ENCODE data around the gene STEAP1B.
"Not testable (repeated sequence)": the region's sequence is repeated elsewhere in the genome, so short reads cannot be mapped to it uniquely, and the experiment has no call there.

STEAP1B gene

DNA sequence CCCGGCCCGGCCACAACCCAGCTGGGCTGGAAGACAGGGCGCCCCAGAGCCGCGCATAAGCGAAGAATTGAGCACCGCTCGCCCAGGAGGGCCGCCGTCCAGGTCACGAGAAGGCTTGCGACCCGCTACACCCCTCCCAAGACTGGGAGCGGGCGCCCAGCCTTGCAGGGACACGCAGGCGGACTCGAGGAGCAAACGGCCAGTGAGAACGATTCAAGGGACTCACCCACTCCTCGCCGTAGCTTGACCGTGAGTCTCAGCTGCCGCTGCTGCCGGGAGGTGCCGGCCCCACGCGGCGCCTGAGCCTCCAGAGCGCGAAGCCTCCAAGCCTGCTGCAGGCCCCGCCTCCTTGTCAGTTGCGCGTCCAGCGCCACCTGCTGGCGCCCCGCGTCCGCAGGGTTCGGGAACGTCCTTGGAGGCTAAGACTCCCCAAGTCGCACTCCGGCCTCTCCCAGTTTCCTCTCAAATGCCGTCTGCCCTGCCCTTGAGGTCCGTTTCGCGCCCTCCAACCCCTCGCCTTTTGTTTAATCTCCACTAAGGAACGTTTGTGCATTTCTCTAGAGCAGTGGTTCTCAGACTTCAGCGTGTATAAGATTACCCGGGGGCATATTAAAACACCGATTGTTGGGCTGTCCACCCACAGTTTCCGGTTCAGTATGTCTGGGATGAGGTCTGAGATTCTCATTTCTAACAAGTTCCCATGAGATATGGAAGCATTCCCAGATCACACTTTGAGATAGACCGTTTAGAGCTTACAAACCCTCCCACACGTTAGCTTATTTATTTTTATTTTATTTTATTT is at the start of gene STEAP1B:
STEAP1B (minus strand) TSS at position 301 of the 802 bp plus-strand sequence. CDS start 5,333 bp downstream, outside the sequence.
- H3K36me3 ChIP-seq (ENCODE audit: insufficient read depth, low read length); H3K27ac ChIP-seq (ENCODE audit: low read depth, low read length); H3K9ac ChIP-seq (ENCODE audit: low read length); H3K9me3 ChIP-seq (ENCODE audit: low read length); H3K4me1 ChIP-seq (ENCODE audit: insufficient read depth, low read length); H3K27me3 ChIP-seq (ENCODE audit: control insufficient read depth in 1 of 2, insufficient read depth in 2 of 2, low read length in 2 of 2): not testable (repeated sequence)
- H3K4me3 ChIP-seq (ENCODE audit: low read depth in 1 of 2, low read length in 2 of 2), result peak within 1 kb of the TSS; percentile 7 to 32

DNA sequence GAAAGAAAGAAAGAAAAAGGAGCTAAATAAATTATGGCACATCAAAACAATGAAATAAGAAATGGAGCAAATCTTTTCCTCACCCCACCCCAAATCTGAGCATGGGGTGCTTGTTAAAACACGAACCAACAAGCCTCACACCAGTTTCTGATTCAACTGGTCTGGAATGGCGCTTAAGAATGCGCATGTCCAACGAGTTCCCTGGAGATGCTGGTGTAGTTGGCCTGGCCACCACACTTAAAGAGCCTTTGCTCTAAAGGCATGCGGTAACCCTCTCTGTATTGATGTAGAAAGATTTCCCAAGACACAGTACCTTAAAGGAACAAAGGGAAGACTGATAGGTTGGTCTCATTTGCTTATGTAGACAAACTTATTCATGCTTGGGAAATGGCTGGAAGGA is 49.1 kb upstream of the STEAP1B start:
- no peak overlapping the region for H3K27ac ChIP-seq (ENCODE audit: low read depth, low read length)
- no peaks in the 10 kb centered on the region for H3K9me3 ChIP-seq (ENCODE audit: low read length)
- H3K4me3 ChIP-seq (ENCODE audit: low read depth in 1 of 2, low read length in 2 of 2), result no peak overlapping the region
- H3K9ac ChIP-seq (ENCODE audit: low read length), result no peak overlapping the region
- H3K4me1 ChIP-seq (ENCODE audit: insufficient read depth, low read length), result peaks cover 9% of the 10 kb centered on the region
- H3K36me3 ChIP-seq (ENCODE audit: insufficient read depth, low read length), result no peaks in the 10 kb centered on the region
- H3K27me3 ChIP-seq (ENCODE audit: control insufficient read depth in 1 of 2, insufficient read depth in 2 of 2, low read length in 2 of 2), result peaks cover 15 to 26% of the 10 kb centered on the region in 2 donors

DNA sequence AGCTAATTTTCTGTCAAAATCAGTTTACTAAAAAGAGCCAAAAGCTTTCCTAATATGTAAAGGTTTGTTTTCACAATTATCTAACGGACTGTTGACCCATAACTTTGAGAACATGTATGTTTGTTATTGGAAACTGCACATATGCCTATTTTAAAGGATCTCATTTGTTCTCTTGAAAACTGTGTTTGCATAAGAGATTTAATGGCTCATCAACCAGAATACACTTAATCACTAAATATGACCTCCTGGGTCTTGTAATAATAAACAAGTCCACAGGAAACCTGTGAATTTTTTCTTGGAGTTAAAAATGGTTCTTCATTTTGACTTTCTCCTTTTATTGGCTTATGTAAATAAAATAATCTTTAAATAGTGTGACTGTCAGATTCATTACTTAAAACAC is 48.3 kb upstream of the STEAP1B start:
- no peaks in the 10 kb centered on the region for H3K9me3 ChIP-seq (ENCODE audit: low read length)
- no peak overlapping the region for H3K9ac ChIP-seq (ENCODE audit: low read length)
- peaks cover 9% of the 10 kb centered on the region for H3K4me1 ChIP-seq (ENCODE audit: insufficient read depth, low read length)
- H3K4me3 ChIP-seq (ENCODE audit: low read depth in 1 of 2, low read length in 2 of 2), result no peak overlapping the region
- no peak overlapping the region for H3K27ac ChIP-seq (ENCODE audit: low read depth, low read length)
- H3K36me3 ChIP-seq (ENCODE audit: insufficient read depth, low read length), result no peaks in the 10 kb centered on the region
- peaks cover 15 to 26% of the 10 kb centered on the region in 2 donors for H3K27me3 ChIP-seq (ENCODE audit: control insufficient read depth in 1 of 2, insufficient read depth in 2 of 2, low read length in 2 of 2)

DNA sequence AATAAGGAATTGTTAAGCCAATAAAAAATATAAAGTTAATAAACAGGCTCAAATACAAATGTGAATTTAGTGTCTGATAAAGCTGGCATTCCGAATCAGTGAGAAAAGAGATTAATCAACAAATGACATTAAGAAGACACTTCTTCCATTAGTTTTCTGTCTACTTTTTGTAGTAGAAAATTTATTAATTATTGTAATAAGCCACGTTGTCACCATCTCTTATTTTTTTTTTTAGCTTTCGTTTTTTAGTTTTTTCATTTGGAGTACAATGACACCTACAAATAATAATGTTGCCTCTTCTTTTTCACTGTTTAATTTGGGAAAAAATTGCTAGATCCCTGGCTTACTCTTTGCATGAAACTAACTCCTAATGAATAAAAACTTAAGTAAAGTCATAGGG is 46.8 kb upstream of the STEAP1B start:
- no peak overlapping the region for H3K9ac ChIP-seq (ENCODE audit: low read length)
- no peak overlapping the region for H3K27ac ChIP-seq (ENCODE audit: low read depth, low read length)
- no peaks in the 10 kb centered on the region for H3K36me3 ChIP-seq (ENCODE audit: insufficient read depth, low read length)
- no peaks in the 10 kb centered on the region for H3K9me3 ChIP-seq (ENCODE audit: low read length)
- H3K4me1 ChIP-seq (ENCODE audit: insufficient read depth, low read length), result peaks cover 9% of the 10 kb centered on the region
- no peak overlapping the region for H3K4me3 ChIP-seq (ENCODE audit: low read depth in 1 of 2, low read length in 2 of 2)
- peaks cover 15 to 26% of the 10 kb centered on the region in 2 donors for H3K27me3 ChIP-seq (ENCODE audit: control insufficient read depth in 1 of 2, insufficient read depth in 2 of 2, low read length in 2 of 2)

DNA sequence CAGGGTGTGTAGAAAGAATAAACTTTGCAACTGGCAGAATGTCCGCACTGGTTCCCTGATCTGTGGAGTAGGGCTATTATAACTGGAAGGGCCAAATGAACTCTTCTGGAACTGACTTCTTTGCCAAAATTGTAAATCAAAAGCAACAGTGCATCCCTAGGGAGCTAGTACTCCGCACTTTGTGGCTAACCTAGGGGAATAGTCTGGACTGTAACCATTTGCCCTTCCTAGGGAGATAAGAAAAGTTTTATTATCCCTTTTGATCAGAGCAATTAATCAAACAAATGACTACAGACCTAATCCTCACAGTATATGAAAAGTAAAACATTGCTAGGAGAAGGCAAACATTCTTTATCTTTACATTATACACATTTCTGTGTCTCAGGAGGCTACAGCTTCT is 45.5 kb upstream of the STEAP1B start:
- no peaks in the 10 kb centered on the region for H3K9me3 ChIP-seq (ENCODE audit: low read length)
- peaks cover 9% of the 10 kb centered on the region for H3K4me1 ChIP-seq (ENCODE audit: insufficient read depth, low read length)
- H3K27me3 ChIP-seq (ENCODE audit: control insufficient read depth in 1 of 2, insufficient read depth in 2 of 2, low read length in 2 of 2), result peaks cover 15 to 26% of the 10 kb centered on the region in 2 donors
- no peak overlapping the region for H3K27ac ChIP-seq (ENCODE audit: low read depth, low read length)
- no peak overlapping the region for H3K4me3 ChIP-seq (ENCODE audit: low read depth in 1 of 2, low read length in 2 of 2)
- no peak overlapping the region for H3K9ac ChIP-seq (ENCODE audit: low read length)
- no peaks in the 10 kb centered on the region for H3K36me3 ChIP-seq (ENCODE audit: insufficient read depth, low read length)

DNA sequence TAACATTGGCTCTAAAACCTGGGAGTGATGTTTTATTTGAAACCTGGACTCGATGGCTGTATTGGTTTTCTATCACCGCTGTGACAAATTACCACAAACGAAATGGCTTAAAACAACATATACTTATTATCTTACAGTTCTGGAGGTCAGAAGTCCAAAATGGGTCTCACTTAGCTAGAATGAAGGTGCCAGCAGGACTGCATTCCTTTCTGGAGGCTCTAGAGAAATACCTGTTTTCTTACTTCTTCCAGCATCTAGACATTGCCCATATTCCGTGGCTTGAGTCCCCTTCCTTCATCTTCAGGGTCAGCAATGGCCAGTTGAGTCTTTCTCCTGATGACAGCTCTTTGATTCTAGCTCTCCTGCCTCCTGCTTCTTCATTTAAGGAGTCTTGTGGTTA is 44.3 kb upstream of the STEAP1B start:
- Histone ChIP-seq H3K9ac (ENCODE audit: low read length) (no peak overlapping the region), H3K27me3 (ENCODE audit: control insufficient read depth in 1 of 2, insufficient read depth in 2 of 2, low read length in 2 of 2) (peaks cover 4 to 16% of the 10 kb centered on the region in 2 donors), H3K4me3 (ENCODE audit: low read depth in 1 of 2, low read length in 2 of 2) (no peak overlapping the region), H3K27ac (ENCODE audit: low read depth, low read length) (no peak overlapping the region), H3K36me3 (ENCODE audit: insufficient read depth, low read length) (no peaks in the 10 kb centered on the region), H3K9me3 (ENCODE audit: low read length) (no peaks in the 10 kb centered on the region), H3K4me1 (ENCODE audit: insufficient read depth, low read length) (no peaks in the 10 kb centered on the region)

DNA sequence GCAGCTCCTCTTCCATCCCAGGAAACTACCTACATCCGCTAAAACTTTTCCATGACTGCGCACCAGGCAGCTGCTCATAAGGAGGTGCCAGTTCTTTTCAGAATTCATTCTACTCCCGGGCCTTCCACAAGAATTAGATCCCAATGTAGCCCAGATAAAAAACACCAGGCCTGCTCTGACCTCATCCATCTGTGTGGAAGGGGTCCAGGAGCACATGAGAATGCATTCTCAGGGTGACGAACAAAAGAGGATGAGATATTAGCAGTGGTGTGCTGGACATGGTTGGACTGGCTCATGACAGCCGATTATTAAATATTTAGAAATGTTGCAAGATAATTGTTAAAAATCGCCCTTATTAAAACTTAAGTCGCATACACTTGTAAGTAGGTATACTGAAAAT is 43.2 kb upstream of the STEAP1B start:
- H3K27me3 ChIP-seq (ENCODE audit: control insufficient read depth in 1 of 2, insufficient read depth in 2 of 2, low read length in 2 of 2), result peaks cover 0 to 11% of the 10 kb centered on the region in 2 donors
- H3K27ac ChIP-seq (ENCODE audit: low read depth, low read length), result no peak overlapping the region
- no peaks in the 10 kb centered on the region for H3K9me3 ChIP-seq (ENCODE audit: low read length)
- no peak overlapping the region for H3K4me3 ChIP-seq (ENCODE audit: low read depth in 1 of 2, low read length in 2 of 2)
- H3K36me3 ChIP-seq (ENCODE audit: insufficient read depth, low read length), result no peaks in the 10 kb centered on the region
- no peak overlapping the region for H3K9ac ChIP-seq (ENCODE audit: low read length)
- no peaks in the 10 kb centered on the region for H3K4me1 ChIP-seq (ENCODE audit: insufficient read depth, low read length)

DNA sequence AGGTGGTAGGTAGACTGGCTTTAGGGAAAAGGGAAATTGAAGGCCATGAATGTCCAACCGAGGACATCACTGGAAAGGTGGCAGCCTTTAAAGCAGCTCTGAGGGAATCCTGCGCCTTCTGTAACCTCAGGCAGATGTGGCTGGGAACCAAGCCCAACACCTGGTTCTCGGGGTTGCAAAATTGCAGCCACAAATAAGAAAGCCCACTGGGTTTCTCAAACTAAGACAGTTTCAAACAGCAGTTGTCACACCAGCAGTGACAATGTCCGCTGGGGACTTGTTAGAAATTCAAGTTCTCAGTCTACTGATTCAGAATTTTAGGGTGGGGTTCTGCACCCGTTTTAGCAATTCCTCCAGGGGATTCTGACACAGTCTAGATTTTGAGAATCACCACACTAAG is 42.7 kb upstream of the STEAP1B start:
- H3K4me3 ChIP-seq (ENCODE audit: low read depth in 1 of 2, low read length in 2 of 2), result no peak overlapping the region
- no peaks in the 10 kb centered on the region for H3K9me3 ChIP-seq (ENCODE audit: low read length)
- no peak overlapping the region for H3K9ac ChIP-seq (ENCODE audit: low read length)
- H3K4me1 ChIP-seq (ENCODE audit: insufficient read depth, low read length), result no peaks in the 10 kb centered on the region
- no peak overlapping the region for H3K27ac ChIP-seq (ENCODE audit: low read depth, low read length)
- H3K27me3 ChIP-seq (ENCODE audit: control insufficient read depth in 1 of 2, insufficient read depth in 2 of 2, low read length in 2 of 2), result peaks cover 0 to 6% of the 10 kb centered on the region in 2 donors
- H3K36me3 ChIP-seq (ENCODE audit: insufficient read depth, low read length), result no peaks in the 10 kb centered on the region

DNA sequence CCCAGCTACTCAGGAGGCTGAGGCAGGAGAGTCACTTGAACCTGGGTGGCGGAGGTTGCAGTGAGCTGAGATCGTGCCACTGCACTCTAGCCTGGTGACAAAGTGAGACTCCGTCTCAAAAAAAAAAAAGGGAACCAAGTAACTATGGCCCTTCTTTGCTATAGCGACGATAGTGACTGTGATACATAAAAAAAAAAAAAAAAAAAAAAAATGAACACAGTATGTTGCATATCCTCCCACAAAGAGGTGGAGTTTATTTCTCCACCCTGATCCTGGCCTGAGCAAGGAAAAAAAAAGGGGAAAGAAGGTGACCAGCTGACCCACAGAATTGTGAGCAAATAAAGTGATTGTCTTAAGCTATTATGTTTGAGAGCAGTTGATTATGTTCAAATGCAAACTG is 42.3 kb upstream of the STEAP1B start:
- Histone ChIP-seq H3K27me3 (ENCODE audit: control insufficient read depth in 1 of 2, insufficient read depth in 2 of 2, low read length in 2 of 2) (peaks cover 0 to 6% of the 10 kb centered on the region in 2 donors), H3K27ac (ENCODE audit: low read depth, low read length) (no peak overlapping the region), H3K4me1 (ENCODE audit: insufficient read depth, low read length) (no peaks in the 10 kb centered on the region), H3K9me3 (ENCODE audit: low read length) (no peaks in the 10 kb centered on the region), H3K4me3 (ENCODE audit: low read depth in 1 of 2, low read length in 2 of 2) (no peak overlapping the region), H3K36me3 (ENCODE audit: insufficient read depth, low read length) (no peaks in the 10 kb centered on the region), H3K9ac (ENCODE audit: low read length) (no peak overlapping the region)

DNA sequence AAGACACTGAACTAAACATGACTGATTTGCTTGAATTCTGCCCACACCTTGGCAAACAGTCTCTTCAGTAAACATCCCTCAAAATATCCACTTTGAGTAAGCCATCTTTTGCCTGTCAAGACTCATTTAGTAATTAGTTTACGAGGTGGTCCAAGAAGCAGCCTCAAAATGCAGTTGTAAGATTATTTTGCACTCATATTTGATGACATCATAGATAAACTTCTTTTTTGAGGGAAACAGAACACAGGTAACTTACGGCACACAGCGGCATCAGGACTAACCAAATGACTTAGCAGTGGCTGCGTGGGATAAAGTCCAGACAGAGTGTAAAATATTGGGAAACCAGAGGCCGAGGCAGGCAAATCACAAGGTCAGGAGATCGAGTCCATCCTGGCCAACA is 41.8 kb upstream of the STEAP1B start:
- H3K9me3 ChIP-seq (ENCODE audit: low read length), result no peaks in the 10 kb centered on the region
- H3K4me3 ChIP-seq (ENCODE audit: low read depth in 1 of 2, low read length in 2 of 2), result no peak overlapping the region
- H3K4me1 ChIP-seq (ENCODE audit: insufficient read depth, low read length), result no peaks in the 10 kb centered on the region
- H3K9ac ChIP-seq (ENCODE audit: low read length), result no peak overlapping the region
- no peak overlapping the region for H3K27ac ChIP-seq (ENCODE audit: low read depth, low read length)
- no peaks in the 10 kb centered on the region for H3K36me3 ChIP-seq (ENCODE audit: insufficient read depth, low read length)
- peaks cover 0 to 1% of the 10 kb centered on the region in 2 donors for H3K27me3 ChIP-seq (ENCODE audit: control insufficient read depth in 1 of 2, insufficient read depth in 2 of 2, low read length in 2 of 2)

DNA sequence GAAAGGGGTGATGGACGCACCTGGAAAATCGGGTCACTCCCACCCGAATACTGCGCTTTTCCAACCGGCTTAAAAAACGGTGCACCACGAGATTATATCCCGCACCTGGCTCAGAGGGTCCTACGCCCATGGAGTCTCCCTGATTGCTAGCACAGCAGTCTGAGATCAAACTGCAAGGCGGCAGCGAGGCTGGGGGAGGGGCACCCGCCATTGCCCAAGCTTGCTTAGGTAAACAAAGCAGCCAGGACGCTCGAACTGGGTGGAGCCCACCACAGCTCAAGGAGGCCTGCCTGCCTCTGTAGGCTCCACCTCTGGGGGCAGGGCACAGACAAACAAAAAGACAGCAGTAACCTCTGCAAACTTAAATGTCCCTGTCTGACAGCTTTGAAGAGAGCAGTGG is 28.5 kb upstream of the STEAP1B start:
- H3K27me3 ChIP-seq (ENCODE audit: control insufficient read depth in 1 of 2, insufficient read depth in 2 of 2, low read length in 2 of 2); H3K9me3 ChIP-seq (ENCODE audit: low read length); H3K4me1 ChIP-seq (ENCODE audit: insufficient read depth, low read length); H3K36me3 ChIP-seq (ENCODE audit: insufficient read depth, low read length); H3K4me3 ChIP-seq (ENCODE audit: low read depth in 1 of 2, low read length in 2 of 2); H3K27ac ChIP-seq (ENCODE audit: low read depth, low read length); H3K9ac ChIP-seq (ENCODE audit: low read length): not testable (repeated sequence)

DNA sequence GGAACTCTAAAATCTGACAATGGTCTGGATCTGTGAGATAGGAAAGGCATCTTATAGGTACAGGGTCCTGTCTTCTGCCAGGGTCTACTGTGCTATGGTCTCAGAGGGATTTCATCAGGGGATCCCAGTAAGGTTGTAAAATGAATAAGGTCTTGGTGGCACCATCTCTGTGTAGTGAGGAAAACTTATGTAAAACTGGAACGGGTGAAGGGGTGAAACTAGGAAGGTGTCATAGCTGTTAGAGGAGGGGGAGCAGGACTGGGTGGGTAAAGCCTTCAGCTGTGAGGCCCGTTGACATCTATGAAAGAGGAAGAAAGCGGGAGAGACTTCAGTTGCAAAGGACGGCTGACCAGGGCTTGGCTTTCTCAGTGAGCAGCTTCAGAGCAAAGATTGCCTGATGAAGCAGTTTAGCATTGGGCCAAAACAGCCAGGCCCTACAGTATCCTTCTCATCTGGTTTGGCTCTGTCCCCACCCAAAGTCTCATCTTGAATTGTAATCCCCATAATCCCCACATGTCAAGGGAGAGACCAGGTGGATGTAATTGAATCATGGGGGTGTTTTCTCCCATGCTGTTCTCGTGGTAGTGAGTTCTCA is 24.5 kb upstream of the STEAP1B start:
- H3K4me3 ChIP-seq (ENCODE audit: low read depth in 1 of 2, low read length in 2 of 2); H3K9me3 ChIP-seq (ENCODE audit: low read length); H3K27me3 ChIP-seq (ENCODE audit: control insufficient read depth in 1 of 2, insufficient read depth in 2 of 2, low read length in 2 of 2); H3K36me3 ChIP-seq (ENCODE audit: insufficient read depth, low read length); H3K4me1 ChIP-seq (ENCODE audit: insufficient read depth, low read length); H3K9ac ChIP-seq (ENCODE audit: low read length); H3K27ac ChIP-seq (ENCODE audit: low read depth, low read length): not testable (repeated sequence)
